Upper lobe of right lung (tissue), 1 donor: ENCODE measurements around the gene INF2. TPM values are rescaled to one million over a fixed set of nuclear protein-coding genes. Genes with fewer than 3 reads are reported as not detected.

Experiments used
- ATAC-seq: fragments of 200-7000 bp; cut with Tn5 transposase; one replicate; pipeline ENCODE4 v1.9.1; 2020; ENCODE audit warnings: mild to moderate bottlenecking, moderate library complexity
- DNase-seq: peaks from one replicate; pipeline ENCODE4 v3.0.0-alpha.2; 2020
- H3K27ac ChIP-seq: fragments of 200-600 bp; one replicate; pipeline ENCODE4 v1.8.0; 2022
- H3K27me3 ChIP-seq: fragments of 200-600 bp; one replicate; pipeline ENCODE4 v1.8.0; 2022; ENCODE audit warnings: mild to moderate bottlenecking
- H3K36me3 ChIP-seq: fragments of 200-600 bp; one replicate; pipeline ENCODE4 v1.8.0; 2022
- H3K4me1 ChIP-seq: fragments of 200-600 bp; one replicate; pipeline ENCODE4 v1.8.0; 2022
- H3K4me3 ChIP-seq: fragments of 200-600 bp; one replicate; pipeline ENCODE4 v1.8.0; 2022; ENCODE audit warnings: mild to moderate bottlenecking
- H3K9me3 ChIP-seq: fragments of 200-600 bp; one replicate; pipeline ENCODE4 v1.8.0; 2022
- CTCF ChIP-seq: fragments of 200-600 bp; IDR thresholded peaks from one replicate; pipeline ENCODE4 v1.8.0; 2022; ENCODE audit warnings: antibody characterized with exemption
- intact Hi-C: fragments of 100-400 bp; cut with DNase I; formaldehyde crosslinking; loops from one replicate; pipeline ENCODE4 v1.11.0; 2022
- total RNA-seq: library from RNA; stranded (reverse); fragmentation: NEBNext Ultra II Directional; extraction: Animal tissue kit (Norgen Biotek cat#: 25700); gene quantifications from one replicate; pipeline ENCODE4 v1.2.1, GENCODE V29; 2021
- donor health status: DM: no; HTN: yes; CAD: no; lungs with severe emphysema.

Gene INF2
- total RNA-seq, 1 donor from 2014 or later: 117 TPM

- Histone ChIP-seq H3K4me1 (peaks cover 48% of the 10 kb centered on the region), H3K27ac (peak overlapping the region; percentile 73), H3K9me3 (no peaks in the 10 kb centered on the region), H3K4me3 (peak overlapping the region; percentile 92), H3K27me3 (no peaks in the 10 kb centered on the region), H3K36me3 (no peaks in the 10 kb centered on the region)
- no peak for DNase-seq
- intact Hi-C loops: no loop called here
- TF ChIP-seq CTCF: no peak
- no peak for ATAC-seq
Measured at GRCh38 chr14:104688505-104689108, 811 bp upstream of the INF2 start.

- H3K4me1 ChIP-seq: peaks cover 53% of the 10 kb centered on the region
- DNase-seq: no peak
- intact Hi-C loops: no loop called here
Measured at GRCh38 chr14:104689881-104690711, 678 bp downstream of the INF2 start.

GRCh38 chr14:104690861-104691455 lies 1.5 kb downstream of the INF2 start:
- Histone ChIP-seq H3K27ac (no peak overlapping the region), H3K4me1 (peaks cover 60% of the 10 kb centered on the region), H3K4me3 (peak overlapping the region; percentile 92), H3K36me3 (no peaks in the 10 kb centered on the region), H3K27me3 (no peaks in the 10 kb centered on the region), H3K9me3 (no peaks in the 10 kb centered on the region)
- DNase-seq (no peak), ATAC-seq (no peak)
- intact Hi-C loops: no loop called here
- TF ChIP-seq CTCF: no peak

More at GRCh38 chr14:104689881-104690711, 678 bp downstream of the INF2 start:
- Histone ChIP-seq H3K9me3 (no peaks in the 10 kb centered on the region), H3K27me3 (no peaks in the 10 kb centered on the region), H3K36me3 (no peaks in the 10 kb centered on the region), H3K4me3 (peak overlapping the region; percentile 92), H3K27ac (peak overlapping the region; percentile 73)
- no peak for TF ChIP-seq CTCF
- ATAC-seq: peak; percentile 3

GRCh38 chr14:104691546-104692260 lies 2.3 kb downstream of the INF2 start:
- H3K4me3 ChIP-seq: peak overlapping the region; percentile 92
- peaks cover 65% of the 10 kb centered on the region for H3K4me1 ChIP-seq
- intact Hi-C loops: no loop called here
- no peak for TF ChIP-seq CTCF
- DNase-seq: no peak
- no peak for ATAC-seq
- H3K9me3 ChIP-seq: no peaks in the 10 kb centered on the region
- H3K36me3 ChIP-seq: no peaks in the 10 kb centered on the region
- no peaks in the 10 kb centered on the region for H3K27me3 ChIP-seq
- no peak overlapping the region for H3K27ac ChIP-seq

GRCh38 chr14:104692261-104692938 lies 3.0 kb downstream of the INF2 start:
- H3K9me3 ChIP-seq: no peaks in the 10 kb centered on the region
- no peak overlapping the region for H3K4me3 ChIP-seq
- H3K27ac ChIP-seq: no peak overlapping the region
- intact Hi-C loops: no loop called here
- no peak for TF ChIP-seq CTCF
- no peak for ATAC-seq
- DNase-seq: no peak
- no peaks in the 10 kb centered on the region for H3K36me3 ChIP-seq
- H3K27me3 ChIP-seq: no peaks in the 10 kb centered on the region
- peaks cover 68% of the 10 kb centered on the region for H3K4me1 ChIP-seq
